WI38 (cell line): ENCODE measurements around the gene GAREM1.

Source experiments
- H3K4me3 ChIP-seq: 2 replicates; pipeline ENCODE4 v1.5.1; 2011; ENCODE audit warnings: low read depth, mild to moderate bottlenecking, control low read depth, low read length
- CTCF ChIP-seq: IDR thresholded peaks from 2 replicates; pipeline ENCODE4 v1.5.1; 2012; ENCODE audit warnings: low read depth, mild to moderate bottlenecking, control low read depth, low read length

Gene GAREM1

GRCh38 chr18:32276256-32276655 lies 194.4 kb downstream of the GAREM1 start:
- no peak for TF ChIP-seq CTCF
- H3K4me3 ChIP-seq, result no peak overlapping the region

- H3K4me3 ChIP-seq, result no peak overlapping the region
- TF ChIP-seq CTCF, result no peak
Observed at GRCh38 chr18:32275221-32275620, 195.5 kb downstream of the GAREM1 start.

GRCh38 chr18:32274307-32274706 lies 196.4 kb downstream of the GAREM1 start:
- no peak for TF ChIP-seq CTCF
- no peak overlapping the region for H3K4me3 ChIP-seq

GRCh38 chr18:32271672-32272208 lies 198.9 kb downstream of the GAREM1 start:
- peak; percentile 39 for TF ChIP-seq CTCF
- H3K4me3 ChIP-seq, result no peak overlapping the region

- H3K4me3 ChIP-seq, result no peak overlapping the region
- TF ChIP-seq CTCF, result no peak
Observed at GRCh38 chr18:32270341-32270740, 200.3 kb downstream of the GAREM1 start.

- H3K4me3 ChIP-seq, result no peak overlapping the region
- no peak for TF ChIP-seq CTCF
Observed at GRCh38 chr18:32267463-32267862, 203.2 kb downstream of the GAREM1 start.

GRCh38 chr18:32264401-32264800 lies 206.3 kb downstream of the GAREM1 start:
- no peak for TF ChIP-seq CTCF
- no peak overlapping the region for H3K4me3 ChIP-seq
